GM19328 (cell line): Measurements from ENCODE around the gene RYR1.
"Not testable (repeated sequence)": the region's sequence is repeated elsewhere in the genome, so short reads cannot be mapped to it uniquely, and the experiment has no call there.

Experiments used
- ATAC-seq: cut with Tn5 transposase; IDR thresholded peaks from one replicate; pipeline ENCODE4 v1.9.1; 2021; ENCODE audit warnings: mild to moderate bottlenecking, moderate library complexity; ENCODE audit not compliant: unreplicated experiment

RYR1 gene

DNA sequence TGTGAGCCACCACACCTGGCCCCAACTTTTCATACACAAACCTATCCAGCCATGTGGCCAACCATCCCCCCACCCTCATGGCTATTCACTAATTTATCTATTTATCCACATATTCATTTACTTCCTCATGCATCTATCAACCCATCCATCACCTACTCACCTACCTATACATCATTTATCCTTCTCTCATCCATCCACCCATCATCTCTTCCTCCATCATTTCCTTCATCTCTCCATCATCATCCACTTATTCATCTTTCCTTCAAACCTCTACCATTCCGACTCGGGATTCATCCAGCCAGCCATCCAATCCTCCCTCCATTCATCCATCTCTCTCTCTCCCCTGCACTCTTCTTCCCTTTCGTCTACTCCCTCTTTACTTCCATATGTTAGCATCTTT lies 54.6 kb downstream of the RYR1 start:
- no peak for ATAC-seq

DNA sequence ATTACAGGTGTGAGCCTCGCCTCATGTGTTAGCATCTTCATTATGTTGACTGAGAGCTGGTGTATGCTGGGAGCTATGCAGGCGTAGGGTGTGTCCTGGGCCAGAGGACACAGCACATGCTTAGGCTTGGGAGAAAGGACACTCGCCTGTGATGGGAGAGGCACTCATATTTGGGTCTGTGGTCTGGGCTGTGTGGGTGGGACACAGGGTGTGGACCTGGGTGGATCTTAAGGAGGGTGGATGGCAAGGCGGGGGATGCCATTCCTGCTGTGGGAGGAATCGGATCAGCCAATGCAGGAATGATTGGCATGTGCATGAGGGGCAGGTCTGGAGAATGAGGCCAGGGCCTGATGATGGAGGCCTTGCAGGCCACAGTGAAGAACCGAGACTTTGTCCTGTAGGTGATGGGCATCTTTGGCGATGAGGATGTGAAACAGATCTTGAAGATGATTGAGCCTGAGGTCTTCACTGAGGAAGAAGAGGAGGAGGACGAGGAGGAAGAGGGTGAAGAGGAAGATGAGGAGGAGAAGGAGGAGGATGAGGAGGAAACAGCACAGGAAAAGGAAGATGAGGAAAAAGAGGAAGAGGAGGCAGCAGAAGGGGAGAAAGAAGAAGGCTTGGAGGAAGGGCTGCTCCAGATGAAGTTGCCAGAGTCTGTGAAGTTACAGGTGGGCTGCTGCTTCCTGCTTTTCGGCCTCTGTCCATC lies 55.4 kb downstream of the RYR1 start:
- ATAC-seq = no peak

DNA sequence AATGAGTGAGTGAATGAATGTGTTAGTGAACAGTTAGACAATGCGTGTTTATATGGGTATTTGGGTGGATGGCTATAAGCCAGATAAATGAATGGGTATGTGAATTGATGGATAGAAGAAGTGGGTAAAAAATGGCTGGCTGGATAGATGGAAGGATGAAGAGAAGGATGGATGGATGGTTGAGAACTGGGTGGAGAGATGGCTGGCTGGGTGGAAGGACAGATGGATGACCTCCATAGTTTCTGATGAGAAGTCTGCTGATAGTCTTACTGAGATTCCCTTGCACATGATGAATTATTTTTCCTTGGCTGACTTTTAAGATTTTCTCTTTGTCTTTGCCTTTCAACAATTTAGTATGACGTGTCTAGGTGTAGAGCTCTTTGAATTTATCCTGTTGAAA lies 57.4 kb downstream of the RYR1 start:
- ATAC-seq = no peak

DNA sequence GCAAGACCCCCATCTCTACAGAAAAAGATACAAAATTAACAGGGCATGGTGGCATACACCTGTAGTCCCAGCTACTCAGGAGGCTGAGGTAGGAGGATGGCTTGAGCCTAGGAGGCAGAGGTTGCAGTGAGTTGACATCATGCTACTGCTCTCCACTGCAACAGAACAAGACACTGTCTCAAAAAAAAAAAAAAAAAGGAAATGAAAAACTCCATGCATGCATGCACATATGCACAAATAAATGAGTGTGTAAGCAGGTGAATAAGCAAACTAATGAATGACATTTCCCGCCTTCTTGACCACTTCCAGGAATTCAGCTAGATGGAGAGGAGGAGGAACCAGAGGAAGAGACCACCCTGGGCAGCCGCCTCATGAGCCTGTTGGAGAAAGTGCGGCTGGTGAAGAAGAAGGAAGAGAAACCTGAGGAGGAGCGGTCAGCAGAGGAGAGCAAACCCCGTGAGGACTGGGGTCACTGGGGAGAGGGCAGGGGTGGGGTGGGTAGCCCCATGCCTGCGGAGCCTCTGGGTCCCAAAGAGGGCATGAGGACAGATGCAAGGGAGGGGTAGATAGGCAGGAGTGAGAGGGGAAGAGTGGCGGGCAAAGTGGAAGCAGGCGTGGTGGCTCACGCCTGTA lies 58.8 kb downstream of the RYR1 start:
- ATAC-seq = no peak

GRCh38 chr19:38494379-38494778 lies 60.9 kb downstream of the RYR1 start:
- ATAC-seq = no peak

- ATAC-seq = not testable (repeated sequence)
Measured at GRCh38 chr19:38495375-38495774, 61.9 kb downstream of the RYR1 start.

DNA sequence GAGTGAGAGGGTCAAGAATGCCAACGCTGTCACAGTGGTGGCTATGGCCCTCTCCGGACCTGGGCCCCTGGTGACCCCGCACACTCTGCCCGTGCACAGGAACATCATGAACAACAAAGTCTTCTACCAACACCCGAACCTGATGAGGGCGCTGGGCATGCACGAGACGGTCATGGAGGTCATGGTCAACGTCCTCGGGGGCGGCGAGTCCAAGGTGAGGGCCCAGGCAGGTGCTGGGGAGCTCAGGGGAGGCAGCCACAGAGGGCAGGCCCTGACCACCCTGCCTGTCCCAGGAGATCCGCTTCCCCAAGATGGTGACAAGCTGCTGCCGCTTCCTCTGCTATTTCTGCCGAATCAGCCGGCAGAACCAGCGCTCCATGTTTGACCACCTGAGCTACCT lies 62.6 kb downstream of the RYR1 start:
- no peak for ATAC-seq

- ATAC-seq = no peak
Measured at GRCh38 chr19:38496603-38497487, 63.4 kb downstream of the RYR1 start.

DNA sequence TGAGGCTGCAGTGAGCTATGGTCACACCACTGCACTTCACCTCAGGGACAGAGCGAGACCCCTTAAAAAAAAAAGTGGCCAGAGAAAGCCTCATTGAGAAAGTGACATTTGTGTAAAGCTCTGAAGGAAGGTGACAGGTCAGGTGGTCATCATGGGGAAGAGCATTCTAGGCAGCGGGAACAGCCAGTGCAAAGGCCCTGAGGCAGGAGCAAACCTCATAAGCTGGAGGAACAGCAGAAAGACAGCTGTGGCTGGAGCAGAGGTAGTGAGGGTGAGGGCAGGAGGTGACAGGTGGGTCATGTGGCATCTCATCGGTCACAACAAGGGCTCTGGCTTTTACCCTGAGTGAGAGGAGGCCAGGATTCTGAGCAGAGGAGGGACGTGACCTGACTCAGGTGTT lies 64.4 kb downstream of the RYR1 start:
- ATAC-seq = no peak

DNA sequence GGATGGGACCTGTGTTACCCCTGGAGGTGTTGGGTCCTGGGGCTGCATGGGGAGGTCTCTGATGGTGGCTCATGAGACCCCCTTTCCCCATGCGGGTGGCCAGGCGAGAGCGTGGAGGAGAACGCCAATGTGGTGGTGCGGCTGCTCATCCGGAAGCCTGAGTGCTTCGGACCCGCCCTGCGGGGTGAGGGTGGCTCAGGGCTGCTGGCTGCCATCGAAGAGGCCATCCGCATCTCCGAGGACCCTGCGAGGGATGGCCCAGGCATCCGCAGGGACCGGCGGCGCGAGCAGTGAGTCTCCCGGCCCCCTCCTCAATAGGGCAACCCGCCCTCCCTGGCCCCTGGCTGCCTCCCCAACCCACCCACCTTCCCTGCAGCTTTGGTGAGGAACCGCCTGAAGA lies 66.0 kb downstream of the RYR1 start:
- no peak for ATAC-seq

GRCh38 chr19:38500450-38500849 lies 67.0 kb downstream of the RYR1 start:
- no peak for ATAC-seq

- ATAC-seq = no peak
Measured at GRCh38 chr19:38502410-38503076, 69.1 kb downstream of the RYR1 start.

- ATAC-seq = no peak
Measured at GRCh38 chr19:38503077-38503410, 69.6 kb downstream of the RYR1 start.

GRCh38 chr19:38505958-38506357 lies 72.5 kb downstream of the RYR1 start:
- no peak for ATAC-seq

DNA sequence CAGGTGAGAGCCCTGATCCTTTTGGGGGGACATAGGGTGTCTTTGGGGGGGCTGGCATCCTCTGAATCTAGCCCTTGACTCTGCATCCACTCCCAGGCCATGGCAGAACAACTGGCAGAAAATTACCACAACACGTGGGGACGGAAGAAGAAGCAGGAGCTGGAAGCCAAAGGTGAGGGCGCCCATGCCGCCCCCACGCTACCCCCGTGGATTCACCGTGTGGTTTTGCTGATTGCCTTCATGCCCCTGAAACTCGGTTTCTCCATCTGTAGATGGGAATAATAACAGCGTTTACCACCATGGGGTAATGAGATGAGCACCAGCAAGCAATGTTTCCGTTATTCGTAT lies 72.9 kb downstream of the RYR1 start:
- ATAC-seq = no peak

DNA sequence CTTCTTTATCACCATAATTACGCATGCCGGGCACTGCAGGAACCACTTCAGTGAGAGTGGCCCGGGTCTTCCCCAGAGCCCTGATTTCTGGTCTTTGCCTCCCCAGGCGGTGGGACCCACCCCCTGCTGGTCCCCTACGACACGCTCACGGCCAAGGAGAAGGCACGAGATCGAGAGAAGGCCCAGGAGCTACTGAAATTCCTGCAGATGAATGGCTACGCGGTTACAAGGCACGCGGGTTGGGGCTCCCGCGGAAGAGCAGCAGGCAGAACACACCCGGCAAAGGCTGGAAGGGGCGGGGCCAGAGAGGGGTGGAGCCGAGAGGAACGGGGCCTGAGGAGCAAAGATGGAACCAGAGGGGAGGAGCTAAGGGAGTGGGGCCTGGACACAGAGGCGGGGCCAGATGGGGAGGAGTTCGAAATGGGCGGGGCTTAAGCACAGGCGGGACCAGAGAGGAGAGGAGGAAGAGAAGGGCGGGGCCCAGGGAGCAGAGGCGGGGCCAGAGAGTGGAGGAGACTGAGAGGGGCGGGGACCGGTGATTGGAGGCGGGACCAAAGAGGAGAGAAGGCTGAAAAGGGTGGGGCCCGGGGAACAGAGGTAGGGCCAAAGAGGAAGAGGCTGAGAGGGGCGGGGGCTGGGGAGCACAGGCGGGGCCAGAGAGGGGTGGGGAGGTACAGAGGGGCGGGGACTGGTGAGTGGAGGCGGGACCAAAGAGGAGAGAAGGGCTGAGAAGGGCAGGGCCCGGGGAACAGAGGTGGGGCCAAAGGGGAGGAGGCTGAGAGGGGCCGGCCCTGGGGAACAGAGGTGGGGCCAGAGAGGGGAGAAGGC lies 73.4 kb downstream of the RYR1 start:
- no peak for ATAC-seq

DNA sequence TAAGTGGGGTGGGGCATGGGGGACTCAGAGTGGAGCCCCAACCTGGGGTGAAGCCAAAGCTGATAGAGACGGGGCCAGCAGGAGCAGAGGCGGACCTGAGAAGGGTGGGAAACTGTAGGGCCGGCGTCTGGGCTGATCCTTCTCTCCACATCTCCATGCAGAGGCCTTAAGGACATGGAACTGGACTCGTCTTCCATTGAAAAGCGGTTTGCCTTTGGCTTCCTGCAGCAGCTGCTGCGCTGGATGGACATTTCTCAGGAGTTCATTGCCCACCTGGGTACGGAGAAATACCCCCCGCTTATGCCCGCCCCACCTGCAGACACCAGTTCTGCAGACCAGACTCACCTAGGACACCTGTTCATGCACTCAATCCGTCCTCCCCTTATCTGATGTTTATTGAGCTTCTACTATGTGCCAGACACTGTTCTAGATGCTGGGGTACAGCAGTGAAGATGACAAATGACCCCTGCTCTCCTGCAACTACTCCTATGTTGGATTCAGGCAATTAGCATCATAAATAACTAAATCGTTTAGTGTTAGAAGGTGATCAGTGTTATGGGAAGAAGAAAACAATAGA lies 74.1 kb downstream of the RYR1 start:
- ATAC-seq = no peak

- no peak for ATAC-seq
Measured at GRCh38 chr19:38508507-38508906, 75.0 kb downstream of the RYR1 start.

GRCh38 chr19:38509027-38509426 lies 75.5 kb downstream of the RYR1 start:
- no peak for ATAC-seq

DNA sequence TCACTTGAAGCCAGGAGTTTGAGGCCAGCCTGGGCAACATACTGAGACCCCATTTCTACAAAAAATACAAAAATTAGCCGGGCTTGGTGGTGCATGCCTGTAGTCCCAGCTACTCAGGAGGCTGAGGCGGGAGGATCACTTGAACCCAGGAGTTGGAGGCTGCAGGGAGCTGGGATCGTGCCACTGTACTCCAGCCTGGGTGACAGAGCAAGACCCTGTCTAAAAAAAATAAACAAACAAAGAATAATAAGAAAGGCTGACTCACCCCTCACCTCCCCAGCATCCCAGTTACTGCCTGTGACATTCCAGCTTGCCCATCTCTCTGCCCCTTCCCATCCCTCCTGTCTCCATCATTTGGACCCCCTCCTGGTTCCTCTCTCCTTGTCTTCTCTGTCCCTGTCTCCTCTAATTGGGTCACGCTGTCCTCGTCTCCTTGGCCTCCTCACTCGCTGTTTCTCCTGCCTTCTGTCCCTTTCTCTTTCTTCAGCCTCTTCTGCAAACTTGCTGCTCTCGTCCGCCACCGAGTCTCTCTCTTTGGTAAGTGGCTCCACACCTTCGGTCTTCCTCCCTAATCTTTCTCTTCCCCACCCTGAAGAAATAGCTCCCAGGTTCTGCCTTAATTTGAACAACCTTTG lies 77.7 kb downstream of the RYR1 start:
- no peak for ATAC-seq
